Daoy (cell line): ENCODE results near the gene NGEF. TPM values are rescaled to one million over a fixed set of nuclear protein-coding genes. Genes with fewer than 3 reads are reported as not detected.
A peak's percentile ranks its signal among the peaks of the same experiment; 100 is the strongest.

ENCODE experiments used
- DNase-seq: peaks from one replicate; pipeline ENCODE4 v3.0.0-alpha.2; 2015; ENCODE audit warnings: low read depth
- total RNA-seq: library from RNA; depleted of rRNA; stranded (reverse); fragments of >200 nt; shearing (Covaris generic); gene quantifications from 2 replicates; pipeline ENCODE4 v1.2.3, GENCODE V29; 2014

NGEF gene
- total RNA-seq, 1 experiment from 2014 or later: 0.17 TPM

DNA sequence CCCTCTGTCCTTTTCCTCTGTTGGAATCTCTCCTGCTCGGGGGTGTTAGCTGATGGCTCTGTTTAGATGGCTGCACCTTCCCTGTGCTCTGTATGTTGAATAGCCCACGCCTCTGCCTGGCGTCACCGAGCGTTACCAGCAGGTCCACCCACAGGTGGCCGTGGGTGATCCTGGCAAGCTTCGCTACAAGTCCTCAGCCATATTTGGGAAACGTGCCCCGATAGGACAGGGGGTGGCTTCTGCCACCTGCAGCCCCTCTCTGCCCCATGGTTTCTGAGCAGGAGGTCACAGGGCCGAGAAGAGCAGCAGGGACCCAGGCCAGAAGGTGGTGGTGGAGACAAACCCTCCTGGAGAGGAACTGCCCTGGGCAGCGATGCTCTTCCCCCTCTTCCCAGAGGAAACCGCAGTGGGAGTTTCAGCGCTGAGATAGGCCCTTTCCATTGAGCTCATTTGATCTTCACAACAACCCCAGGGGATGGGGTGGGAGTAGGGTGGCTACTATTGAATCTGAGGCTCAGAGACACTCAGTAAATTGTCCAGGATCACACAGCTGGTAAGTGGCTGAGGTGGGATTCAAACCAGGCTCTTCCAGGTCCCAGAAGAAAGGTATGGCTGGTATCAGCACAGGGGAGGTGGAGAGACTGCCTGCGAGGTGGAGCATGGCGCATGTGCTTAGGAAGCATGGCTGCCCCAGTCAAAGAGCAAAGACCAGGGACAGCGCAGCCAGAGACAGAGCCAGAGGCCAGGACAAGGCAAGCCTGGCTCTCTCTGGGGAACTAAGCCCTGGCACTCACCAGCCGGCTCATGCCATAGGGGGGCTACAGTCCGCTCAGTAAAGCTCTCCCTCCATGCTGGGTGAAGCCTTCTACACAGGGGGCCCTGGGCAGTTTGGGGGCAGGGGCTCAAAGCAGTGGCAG is 15.0 kb downstream of the NGEF start:
- no peak for DNase-seq

DNA sequence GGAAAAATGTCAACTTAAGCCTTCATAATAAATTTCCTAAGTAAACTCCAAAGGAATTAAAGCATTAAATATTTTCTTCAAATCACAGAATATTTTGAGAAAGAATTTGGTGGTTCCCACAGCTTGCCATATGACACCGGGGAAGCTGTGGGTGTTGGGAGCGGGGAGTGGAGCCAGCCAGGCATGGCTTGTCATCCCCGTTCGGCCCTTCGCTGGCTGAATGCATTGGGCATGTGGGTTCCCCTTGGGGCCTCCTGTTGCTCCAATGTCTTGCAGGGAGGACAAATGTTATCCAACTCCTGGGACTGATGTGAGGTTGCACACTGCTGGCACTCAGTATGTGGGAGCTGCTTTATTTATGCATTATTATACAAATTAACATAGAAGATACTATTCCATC is 18.6 kb downstream of the NGEF start:
- no peak for DNase-seq

DNA sequence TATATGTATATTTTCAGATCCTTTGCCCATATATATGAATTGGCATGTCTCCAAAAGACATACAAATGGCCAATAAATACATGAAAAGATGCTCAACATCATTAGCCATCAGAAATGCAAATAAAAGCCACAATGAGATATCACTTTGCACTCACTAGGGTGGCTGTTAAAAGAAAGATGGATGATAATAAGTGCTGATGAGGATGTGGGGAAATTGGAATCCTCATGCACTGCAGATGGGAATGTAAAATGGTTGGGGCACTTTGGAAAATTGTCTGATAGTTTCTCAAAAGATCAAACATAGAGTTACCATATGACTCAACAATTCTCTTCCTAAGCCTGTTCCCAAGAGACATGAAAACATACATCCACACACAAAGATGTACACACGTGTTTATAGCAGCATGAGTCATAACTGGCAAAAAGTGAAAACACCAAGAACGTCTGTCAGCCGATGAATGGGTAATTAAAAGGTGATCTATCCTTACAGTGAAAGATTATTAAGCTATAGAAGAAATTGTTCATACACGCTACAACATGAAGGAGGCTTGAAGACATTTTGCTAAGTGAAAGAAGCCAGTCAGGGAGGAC is 19.7 kb downstream of the NGEF start:
- no peak for DNase-seq

DNA sequence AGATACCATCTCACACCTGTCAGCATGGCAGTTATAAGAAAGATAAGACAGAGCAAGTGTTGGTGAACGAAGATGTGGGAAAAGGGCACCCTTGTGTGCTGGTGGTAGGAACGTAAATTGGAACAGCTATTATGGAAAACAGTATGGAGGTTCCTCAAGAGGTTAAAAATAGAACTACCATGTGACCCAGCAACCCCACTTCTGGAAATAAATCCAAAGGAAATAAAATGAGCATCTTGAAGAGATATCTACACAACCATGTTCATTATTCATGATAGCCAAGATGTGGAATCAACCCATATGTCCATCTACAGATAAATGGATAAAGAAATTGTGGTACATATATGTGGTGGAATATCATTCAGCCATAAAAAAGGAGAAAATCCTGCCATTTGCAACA is 26.9 kb downstream of the NGEF start:
- no peak for DNase-seq

DNA sequence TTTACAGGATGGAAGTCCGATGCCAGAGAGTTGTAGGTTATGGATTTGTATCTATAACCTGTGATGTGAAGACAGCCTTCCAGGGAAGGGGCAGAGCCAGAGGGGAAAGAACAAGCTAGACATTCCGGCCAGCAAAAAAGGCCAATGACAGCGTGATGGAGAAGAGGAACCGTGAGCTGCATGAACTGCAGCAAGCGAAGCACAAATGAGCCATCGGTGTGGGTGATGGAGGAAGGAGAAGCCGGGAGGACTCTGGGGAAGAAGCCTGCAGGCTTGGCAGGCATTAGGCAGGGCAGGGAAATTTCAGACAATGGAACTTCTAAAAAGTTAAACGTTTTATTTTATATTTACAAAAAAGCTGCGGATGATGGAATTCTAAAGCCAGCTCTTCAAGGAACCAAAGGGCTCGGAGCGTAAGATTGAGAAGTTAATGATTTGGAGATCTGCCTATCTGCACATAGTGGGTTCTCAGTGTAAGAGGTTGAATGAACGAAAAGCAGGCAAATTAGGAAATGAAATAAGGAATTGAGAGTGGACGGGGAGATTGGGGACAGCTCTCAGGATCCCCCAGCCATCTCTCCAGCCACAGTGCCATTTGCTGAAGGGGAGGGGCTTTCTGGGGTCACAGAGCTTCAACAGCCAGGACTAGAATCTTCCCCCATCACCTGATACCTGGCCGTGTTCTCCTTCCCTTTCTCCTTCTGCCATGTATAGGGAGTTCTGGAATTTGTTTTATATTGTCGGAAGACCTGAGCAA is 28.4 kb downstream of the NGEF start:
- DNase-seq: no peak

DNA sequence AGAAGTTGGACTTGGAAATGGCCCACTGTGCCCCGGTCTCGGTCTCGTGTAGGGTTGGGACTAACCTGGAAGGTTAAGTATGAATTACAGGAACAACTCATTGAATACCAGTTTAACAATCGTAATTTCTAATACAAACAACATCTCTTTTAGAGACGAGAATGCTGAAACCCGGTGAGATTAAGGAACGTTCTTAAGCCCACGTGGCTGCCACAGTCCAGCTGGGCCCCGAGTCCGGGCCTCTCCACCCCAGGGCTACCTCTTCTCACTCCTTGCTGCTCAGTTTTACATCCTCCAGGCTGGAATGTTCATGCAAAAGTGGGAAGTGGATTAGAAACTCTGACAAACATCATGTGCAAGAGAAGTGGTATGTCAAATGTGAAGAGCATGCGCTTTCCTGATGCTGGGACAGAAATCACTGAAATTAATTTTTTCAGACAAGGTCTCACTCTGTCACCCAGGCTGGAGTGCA is 29.4 kb downstream of the NGEF start:
- no peak for DNase-seq

DNA sequence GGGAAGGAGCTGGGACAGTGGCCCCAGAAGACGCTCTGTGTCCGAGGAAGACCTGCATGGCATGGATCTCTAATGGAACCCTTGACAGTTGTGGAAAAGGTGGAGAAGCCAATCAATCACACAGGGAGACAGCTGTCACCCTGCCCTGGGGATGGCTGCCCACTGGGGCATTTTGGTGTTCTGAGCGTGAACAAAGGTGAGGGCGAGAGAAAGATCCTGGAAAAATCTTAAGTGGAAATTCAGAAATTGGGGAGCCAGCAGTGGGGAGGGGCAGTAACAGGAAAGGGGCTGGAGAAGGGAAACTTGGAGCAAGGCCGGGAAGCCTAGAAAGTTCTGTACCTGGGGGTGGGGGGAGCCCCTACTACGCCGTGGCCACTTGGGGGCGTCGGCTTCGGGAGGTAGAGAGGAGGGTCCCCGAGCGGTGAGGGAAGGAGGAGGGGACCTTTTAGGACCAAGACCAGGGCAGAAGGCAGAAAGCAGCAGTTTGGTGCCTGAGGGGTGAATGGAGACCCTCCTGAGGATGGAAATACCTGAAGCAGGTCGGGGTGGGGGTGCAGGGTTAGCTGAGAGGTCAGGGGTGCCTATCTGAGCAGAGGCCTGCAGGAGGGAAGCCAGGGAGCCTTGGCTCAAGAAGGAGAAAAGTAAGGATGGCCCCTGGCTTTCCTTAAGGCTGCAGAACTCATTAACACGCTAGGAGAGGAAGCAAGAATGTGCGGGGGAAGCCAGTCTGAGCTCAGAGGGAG is 30.0 kb downstream of the NGEF start:
- no peak for DNase-seq

DNA sequence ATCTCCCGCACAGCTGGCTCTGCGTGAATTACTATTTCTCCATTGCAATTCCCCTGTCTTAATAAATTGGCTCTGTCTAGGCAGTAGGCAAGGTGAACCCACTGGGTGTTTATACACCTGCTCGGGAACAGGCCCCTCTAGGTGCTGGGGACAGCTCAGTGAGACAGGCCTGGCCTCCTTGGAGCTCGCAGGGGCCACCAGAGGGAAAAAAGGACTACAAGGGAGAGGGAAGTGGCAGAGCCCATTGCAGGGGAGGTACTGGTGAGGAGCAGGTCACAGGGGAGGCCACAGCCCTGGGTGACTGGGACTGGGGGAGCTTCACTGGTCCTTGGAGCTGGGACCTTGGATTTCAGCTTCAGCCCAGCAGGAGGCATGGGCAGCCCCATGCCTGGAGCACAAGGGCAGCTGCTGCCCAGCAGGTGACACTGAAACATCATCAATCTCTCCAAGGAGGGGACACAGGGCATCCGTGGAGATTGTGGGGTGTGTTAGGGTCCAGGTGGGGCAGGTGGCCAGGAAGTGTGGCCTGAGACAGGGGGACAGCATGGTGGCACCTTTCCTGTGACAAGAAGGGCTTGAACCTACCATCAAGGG is 31.2 kb downstream of the NGEF start:
- DNase-seq: no peak

DNA sequence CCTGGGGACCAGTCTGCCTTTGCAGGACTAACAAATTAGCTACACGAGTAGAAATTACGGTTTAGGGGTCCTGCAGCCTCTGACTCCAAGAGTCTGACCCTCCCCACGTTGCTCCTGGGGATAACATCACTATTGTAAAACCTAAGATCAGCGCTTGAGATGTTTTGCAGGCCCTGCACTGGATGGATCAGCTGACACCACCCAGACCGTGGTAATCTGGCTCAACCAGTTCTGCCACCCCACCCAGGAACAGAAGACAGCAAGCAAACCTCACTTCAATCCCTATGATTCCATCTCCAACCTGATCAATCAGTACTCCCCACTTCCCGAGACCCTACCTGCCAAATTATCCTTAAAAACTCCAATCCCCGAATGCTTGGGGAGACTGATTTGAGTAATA is 31.7 kb downstream of the NGEF start:
- DNase-seq: no peak

DNA sequence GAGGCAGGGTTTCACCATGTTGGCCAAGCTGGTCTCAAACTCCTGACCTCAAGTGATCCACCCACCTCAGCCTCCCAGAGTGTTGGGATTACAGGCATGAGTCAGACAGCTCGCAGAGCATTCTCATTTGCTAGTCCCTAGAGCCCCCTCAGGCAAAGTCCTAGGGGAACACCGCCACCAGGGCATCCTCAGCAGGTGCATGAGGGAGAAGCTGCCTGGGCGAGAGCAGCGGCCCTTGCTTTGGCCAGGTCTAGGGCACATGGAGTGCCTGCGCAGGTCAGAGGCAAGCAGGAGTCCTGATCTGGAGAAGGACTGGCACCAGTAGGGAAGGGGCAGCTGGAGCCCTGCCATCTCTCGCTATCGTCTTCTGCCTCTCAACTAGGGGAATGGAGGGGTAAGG is 32.4 kb downstream of the NGEF start:
- DNase-seq: peak; percentile 58

DNA sequence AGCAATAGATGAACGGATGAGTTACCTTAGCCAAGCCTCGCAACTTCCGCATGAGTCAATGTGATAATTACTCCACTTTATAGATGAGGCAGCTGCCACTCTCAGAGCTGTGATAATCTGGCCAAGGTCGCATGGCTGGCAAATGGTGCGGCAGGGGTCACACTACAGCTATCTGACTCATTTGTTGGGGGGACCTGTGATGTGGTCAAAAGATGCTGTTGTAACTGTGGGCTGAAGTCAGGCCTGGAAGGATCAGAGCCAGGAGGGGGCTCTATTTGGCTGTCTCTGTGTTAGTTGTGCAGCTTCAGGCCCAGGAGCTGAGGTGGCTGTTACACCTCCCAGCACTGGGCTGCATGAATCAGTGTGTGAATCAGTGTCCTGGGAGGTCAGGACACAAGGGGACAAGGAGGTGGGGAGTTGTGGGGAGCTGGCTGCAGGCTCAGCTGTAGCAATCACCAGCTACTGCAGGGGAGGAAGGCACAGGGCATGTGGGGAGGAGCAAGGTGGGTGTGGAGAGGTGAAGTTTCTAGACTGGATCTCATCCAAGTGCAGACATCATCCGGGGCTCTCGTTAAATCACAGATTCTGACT is 33.1 kb downstream of the NGEF start:
- DNase-seq: peak; percentile 73

DNA sequence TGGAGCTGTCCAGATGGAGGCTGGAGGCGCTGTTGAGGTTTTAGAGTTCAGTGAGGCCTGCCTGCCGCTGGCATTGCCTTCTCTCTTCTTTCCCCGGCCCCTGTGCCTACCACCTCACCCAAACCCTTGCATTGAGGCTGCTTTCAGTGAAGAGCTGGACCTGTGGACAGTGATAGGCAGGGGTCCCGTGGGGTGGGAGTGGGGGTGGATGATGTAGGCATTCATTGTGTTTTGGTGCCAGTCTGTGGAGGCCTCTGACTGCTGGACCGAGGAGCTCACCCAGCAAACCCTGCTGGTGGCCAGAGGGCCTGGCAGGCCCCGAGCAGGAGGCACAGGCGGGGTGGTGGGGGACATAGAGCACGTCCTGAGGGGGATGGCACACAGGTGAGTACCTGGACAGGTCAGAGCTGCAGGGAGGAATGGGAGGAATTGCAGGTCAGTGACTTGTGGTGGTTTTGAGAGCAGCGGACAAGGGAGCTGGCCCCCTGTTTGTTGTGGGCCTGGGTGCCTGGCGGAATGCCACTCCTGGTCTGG is 35.6 kb downstream of the NGEF start:
- DNase-seq: no peak

DNA sequence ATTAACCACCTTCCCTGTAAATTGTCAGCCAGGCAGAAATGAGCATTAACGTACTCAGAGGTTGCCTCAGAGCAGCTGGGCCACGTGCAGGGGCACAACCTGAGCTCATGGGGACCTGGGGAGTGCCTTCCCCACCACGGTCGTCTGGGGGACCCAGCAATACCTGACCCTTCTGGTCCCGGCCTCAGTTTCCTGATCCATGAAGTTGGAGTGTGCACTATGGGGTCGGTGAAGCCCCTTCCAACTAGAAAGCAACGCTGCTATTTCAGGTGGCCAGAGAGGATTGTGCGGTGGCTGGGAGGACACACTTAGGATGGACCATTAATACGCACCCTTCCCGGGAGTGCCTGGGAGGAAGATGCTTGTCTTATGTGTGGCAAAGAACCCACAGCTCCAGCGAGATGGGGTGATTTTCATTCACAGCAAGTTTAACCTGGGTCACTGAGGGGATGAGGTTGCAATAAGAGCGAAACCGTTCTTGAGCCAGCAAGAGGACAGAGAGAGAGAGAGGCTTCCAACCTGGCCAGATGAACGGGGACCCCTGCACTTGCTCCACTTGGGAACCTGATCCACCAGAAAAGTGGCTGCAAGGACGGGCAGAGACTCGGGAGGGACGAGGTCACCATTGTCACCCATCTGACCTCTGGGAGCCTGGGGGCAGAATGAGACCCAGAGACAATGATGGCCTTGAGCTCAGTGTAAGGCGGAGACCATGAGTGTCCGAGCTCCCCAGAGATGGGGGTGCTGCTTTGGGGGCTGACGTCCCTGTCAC is 36.2 kb downstream of the NGEF start:
- DNase-seq: no peak

DNA sequence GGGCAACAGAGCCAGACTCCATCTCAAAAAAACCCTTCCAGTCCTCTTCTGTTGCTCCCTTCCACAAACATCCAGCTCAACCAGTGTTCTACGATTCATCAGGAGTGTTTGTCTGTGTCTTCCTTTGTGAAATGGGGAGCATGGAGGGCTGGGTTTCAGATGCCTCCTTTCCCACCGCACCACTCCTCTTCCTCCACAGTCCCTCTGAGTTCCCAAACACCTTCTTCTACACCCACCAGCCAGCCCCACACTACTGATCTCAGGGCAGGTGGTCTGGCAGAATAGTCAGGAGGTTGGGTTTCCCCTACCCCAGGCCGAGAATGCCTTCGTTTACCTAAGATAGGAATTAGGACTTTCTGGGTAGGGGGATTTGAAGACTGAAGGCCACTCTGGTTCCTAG is 36.9 kb downstream of the NGEF start:
- no peak for DNase-seq

DNA sequence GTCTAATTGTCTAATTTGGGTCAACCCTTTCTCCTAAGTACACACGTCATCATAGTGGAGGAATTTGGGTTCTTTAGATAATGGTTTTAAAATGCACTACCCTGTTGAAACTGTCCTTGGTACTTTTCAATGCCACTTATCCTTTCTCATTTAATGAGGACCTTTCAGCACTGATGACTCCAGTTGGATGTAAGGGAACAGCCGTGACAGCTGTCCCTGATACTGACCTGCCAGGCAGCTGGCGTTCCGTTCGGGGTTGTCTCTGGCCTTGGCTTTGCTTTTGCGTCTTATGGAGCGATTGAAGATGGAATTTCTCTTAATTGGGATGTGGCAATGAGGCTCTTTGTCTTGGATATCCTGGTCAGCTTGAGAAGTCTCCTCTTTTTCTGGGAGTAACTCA is 38.7 kb downstream of the NGEF start:
- DNase-seq: no peak

DNA sequence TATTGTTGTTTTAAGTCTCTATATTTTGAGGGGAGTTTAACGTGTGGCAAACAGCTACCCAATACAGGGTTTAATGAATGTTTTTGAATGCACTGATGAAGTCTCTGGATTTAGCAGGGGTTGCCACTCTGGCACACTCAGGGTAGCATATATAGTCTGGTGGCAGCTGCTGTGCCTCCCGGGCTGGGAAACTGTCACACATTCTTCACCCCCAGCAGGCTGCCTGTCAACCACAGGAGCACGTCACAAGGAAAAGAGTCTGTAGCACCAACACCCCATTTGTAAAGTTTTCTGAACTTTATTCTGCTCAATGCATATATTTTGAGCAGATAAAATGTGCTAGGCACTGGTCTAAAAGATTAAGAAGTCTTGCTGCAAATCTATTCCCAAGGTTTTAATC is 39.3 kb downstream of the NGEF start:
- DNase-seq: no peak

DNA sequence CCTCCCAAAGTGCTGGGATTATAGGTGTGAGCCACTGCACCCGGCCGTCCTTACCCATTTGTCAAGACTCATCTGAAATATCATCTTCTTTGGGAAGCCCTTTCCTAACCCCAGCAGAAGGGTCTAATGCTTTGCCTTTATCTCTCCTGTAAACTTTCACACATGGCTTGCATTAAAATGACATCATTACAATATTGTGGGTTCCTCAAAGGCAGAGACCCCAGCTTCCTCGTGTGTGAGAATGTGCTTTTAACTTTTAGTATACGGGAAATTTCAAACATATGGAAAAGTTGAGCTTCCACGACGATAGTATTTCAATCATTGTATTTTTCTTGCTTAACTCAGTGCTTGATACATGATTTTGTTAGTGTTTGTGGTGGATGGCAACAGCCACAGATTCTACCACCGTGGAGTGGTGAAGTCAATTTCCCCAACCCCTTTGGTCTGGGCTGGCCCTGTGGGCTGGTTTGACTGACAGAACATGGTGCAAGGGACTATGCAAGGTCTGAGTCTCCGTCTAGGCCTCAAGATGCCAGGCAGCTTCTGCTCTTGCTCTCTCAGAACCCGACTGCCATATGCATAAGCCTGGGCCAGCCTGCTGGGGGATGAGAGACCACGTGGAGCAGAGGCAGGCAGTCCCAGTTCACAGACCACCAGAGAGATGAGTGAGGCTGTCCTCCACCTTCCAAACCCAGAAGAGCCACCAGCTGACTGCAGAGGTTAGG is 39.9 kb downstream of the NGEF start:
- DNase-seq: no peak

DNA sequence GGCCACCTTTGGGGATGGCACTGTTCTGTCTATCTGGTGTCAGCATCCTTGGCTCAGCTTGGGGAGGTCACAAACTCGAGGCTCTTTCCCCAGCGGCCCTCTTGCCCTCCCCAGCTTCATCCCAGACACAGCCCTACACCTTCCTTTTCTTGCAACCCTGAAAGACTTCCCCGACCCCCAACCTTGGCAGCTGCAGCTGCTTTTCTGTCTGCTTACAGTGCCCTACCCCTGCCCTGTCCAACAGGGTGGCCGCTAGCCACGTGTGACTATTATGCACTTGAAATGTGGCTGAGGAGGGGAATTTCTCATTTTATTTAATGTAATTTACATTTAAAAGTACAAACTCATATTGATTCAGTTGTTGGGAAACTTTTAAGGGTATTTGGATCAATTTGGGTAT is 41.3 kb downstream of the NGEF start:
- DNase-seq: no peak

DNA sequence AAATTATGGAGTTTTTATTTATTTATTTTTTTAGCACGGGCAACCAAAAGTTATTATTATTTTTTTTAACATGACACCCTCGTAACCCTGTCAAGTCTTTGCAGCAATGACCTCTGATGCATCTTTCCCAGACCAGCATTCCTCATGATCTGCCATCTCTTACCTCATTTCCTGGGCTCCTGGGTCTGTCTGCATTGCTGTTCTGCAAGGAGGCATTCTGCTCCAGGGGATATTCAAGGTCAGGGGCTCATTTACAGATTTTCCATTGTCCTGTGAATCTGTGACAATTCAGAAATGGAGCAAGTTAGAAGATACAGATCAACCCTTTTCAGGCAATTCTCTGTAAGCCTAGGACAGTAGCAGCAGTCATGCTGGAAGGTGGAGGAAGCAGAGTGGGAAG is 43.0 kb downstream of the NGEF start:
- DNase-seq: no peak
